Mucosa of gallbladder (tissue), 1 donor: Measurements from ENCODE around the gene MTMR12. TPM values are rescaled to one million over a fixed set of nuclear protein-coding genes. Genes with fewer than 3 reads are reported as not detected.

Experiments
- DNase-seq: peaks from one replicate; pipeline ENCODE4 v3.0.0-alpha.2; 2020; ENCODE audit warnings: low spot score
- total RNA-seq: library from RNA; stranded (reverse); gene quantifications from one replicate; pipeline ENCODE4 v1.2.1, GENCODE V29; 2021
- donor health status: DM: no; HTN: no; CAD: no.

The MTMR12 gene
- total RNA-seq, 1 donor from 2014 or later: 40.8 TPM

DNA sequence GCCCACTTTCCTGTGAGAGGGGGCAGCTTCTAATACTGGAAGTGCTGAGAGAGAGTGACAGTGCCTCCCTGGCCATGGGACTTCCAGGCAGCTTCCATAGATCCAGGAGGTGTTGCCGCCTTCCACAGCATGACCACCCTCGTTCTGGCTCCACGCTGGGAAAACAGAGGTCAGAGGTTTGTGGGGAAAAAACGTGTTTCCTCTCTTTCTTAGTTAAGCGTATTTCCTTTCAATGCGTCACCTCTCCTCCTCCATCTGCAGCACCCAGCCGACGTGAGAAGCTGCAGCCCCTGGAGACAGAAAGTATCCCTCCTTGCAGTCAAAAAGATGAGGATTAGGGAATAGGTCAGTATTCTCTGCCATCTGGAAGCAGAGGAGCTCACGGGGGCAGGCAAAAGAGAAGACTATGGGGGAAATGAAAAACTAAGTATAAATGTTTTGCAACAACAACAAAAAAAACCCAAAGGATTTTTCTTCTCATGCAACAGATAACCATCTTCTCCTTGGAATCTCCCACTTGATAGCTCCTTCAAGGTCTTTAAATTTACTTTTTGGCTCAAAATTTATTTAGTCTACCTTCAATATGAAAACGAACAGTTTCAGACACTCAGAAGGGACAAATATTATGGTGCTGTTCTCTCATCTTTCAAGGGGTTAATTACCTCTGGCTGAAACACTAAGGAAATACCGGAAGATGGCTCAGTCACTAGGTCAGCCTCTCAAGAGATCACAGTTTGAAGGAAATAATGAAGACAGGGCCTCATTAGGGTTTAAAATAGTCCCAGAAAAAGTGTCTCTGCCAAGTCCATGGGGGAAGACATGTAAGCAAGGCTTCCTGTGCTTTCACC is 38.0 kb downstream of the MTMR12 start:
- no peak for DNase-seq

DNA sequence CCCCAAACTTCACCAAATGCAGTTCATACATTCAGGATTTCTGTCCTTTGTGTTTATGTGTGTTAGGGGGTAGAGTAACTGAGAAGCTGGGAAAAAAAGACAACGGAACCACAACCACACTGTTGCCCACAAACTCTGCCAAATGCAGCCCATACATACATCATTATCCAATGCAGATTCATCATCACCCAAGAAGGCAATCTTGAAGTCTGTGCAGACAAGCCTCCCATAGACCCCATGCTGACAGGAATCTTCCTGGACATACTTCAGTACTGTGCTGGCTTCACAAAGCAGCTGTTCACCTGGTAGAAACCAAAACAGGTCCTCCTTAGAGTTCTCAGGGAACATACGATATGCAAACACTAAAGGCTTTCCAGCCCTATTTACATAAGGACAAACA is 38.9 kb downstream of the MTMR12 start:
- DNase-seq: no peak

DNA sequence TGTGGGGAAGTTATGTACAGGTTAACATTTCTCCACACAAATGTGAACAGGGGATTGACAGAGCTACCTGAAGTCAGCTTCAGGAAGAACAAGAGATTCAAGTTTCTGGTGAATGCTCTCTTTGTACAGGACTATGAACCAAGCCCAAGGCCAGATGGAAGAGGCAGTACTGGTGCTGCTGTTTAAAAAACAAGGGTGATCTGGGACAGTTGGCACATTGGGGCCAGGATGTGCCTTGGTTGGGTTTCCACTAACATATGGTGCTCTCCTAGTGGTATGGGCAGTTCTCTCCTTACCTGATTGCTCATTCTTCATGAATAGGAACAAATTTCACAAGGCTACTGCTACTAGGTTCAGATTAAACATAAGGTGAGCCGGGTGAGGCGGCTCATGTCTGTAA is 40.0 kb downstream of the MTMR12 start:
- no peak for DNase-seq

DNA sequence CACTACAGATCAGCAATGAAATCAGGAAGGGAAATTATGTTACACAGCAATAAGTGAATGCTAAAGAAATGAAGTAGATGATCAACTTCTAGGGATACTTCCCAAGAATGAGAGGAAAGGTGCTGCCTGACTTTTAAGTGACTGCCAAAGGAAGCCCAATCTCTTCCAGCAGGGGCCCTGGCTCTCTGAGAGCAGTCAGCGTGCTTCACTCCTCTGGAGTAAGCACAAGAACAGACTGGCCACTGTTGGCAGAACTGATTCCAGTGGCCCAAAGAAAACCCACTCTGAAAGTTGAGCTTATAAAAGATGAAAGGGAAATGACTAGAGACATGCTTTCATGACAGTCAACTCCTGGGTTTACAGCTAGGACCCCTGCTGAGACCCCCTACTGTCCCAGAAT is 41.8 kb downstream of the MTMR12 start:
- no peak for DNase-seq

DNA sequence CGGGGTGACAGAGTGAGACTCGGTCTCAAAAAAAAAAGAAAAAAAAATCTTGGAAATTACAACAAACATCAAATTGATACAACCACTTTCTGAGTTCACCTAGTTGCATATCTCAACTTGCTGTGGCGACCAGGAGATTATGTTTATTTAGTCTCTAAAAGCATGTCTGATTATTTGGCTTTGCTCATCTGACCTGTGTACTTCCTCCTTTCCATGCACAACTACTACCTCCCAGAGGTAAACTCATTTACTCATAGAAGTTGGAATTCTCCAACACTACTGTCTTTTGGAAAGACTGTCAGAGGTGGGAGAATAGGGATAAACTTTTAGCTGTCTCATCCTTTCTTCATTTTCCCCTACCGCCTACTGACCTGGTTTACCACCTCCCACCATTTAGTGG is 42.6 kb downstream of the MTMR12 start:
- no peak for DNase-seq

DNA sequence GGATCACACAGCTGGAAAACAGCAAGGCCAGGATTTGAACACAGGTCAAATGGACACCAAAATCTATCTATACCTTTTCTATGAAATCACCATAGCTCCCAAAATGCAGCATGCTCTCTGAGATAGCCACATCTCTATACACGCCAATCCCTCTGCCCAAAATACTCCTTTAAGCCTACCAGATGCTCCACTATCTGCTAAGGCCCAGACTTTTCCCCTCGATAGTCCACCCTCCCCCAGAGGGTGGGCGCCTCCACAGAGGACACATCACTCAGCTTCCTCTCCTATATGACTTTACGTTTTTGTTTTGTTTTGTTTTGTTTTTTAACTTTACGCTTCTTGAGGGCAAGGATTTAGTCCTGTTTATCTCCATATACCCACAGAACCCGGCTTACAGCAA is 46.8 kb downstream of the MTMR12 start:
- no peak for DNase-seq

DNA sequence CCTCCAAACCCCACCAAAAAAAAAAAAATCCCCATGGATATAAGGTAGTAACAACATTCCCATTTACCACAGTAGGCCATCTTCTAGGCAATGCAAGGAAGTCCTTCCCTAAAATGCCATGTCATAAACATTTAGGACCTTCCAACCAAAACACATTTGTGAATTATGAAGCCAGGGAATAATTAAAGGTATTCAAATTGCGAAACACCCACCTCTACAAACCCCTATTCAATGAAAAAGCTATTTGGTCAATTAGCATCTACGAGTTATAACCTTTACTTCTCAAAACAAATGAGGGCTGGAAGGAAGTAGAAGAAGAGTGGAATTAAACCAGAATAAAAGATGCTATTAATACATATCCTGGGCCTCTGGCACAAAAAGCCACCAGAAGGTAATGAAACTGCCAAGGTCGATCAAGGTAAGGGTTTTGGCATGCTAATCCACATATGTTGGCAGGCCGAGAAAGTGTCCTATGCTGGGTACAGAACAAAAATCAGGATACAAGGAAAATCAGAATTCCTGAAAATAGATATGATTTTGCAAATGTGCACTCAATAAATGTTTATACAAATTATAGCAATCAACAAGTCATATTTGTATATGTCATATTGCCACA is 47.7 kb downstream of the MTMR12 start:
- no peak for DNase-seq

DNA sequence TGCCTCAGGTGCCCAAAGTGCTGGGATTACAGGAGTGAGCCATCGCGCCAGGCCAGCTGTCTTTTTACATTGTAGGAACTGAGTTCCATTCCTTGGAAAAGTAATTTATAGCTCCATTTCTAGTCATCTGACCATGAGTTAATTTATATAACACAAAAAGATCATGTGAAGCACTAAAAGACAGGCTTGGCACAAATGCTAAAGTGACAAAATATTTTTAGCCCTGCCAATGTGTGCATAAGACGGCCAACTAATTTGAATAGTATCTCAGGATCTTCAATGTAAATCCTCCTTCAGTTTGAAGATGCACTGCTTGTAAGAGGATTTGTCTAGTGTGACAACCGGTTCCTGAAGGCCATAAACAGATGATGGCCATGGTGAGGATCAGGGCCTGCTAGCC is 49.1 kb downstream of the MTMR12 start:
- no peak for DNase-seq

DNA sequence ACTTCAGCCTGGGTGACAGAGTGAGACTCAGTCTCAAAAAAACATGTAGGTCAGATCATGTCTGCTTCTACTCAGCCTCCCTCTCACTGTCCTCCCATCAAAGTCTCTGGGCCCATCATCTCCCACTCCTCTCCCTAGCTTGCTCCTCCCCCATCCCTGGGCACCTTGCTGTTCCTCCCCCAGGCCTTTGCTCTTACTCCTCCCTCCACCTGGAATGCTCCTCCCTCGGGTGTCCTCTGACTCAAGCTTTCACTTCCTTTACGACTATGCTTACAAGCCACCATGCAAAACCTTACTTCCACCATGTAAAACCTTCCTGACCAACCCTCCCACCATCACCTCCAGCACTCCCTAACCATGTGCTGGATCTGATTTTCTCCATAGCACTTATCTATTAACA is 51.5 kb downstream of the MTMR12 start:
- no peak for DNase-seq

DNA sequence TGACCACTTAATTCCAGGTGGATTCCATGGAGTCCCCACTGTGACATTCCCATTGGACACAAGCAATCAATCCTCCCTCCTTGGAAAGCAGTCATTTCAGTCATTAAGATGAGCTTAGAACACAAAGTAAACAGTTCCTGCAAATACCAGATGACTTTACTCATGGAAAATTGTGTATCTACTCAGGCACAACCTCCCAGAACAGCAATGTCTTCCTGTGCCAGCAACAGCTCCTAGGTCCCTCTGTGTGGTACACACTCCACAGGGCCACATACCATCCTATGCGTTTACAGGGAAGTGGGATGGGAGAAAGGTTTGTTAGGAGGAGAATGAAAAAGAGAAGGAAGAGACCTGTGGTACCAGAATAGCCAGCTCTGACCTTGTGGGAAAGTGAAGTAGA is 53.7 kb downstream of the MTMR12 start:
- DNase-seq: no peak

DNA sequence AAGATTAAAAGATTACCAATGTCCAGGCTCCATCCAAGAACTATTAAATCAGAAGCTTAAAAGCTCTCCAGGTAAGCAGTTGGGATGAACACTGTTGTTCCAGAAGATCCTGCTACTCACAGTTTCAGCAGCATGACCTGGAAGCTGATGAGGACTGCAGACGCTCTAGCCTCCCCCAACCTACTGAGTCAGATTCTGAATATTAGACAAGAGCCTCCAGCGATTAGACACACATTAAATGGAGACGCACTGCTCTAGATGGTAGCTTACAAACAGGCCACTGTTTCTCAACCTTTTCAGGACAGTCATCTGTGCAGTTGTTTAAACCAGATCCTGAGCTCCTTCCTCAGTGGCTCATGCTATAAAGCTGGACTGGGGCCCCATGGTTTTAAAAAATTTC is 54.3 kb downstream of the MTMR12 start:
- no peak for DNase-seq

DNA sequence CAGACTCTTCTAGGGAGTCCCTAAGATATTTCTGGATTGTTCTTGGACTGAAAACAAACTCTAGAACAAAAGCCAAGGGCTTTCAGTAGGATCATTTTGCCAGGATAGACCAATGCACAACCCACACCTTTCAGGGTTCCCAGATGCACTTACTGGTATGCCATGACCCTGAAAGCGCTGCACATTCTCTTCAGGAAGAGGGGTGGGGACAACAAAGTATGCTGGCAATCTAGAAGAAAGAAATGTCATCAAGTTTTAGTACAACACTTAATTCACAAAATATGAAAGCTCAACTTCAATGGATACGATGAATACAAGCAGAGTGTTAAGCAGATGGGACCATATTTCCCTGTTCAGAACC is 57.2 kb downstream of the MTMR12 start:
- no peak for DNase-seq

DNA sequence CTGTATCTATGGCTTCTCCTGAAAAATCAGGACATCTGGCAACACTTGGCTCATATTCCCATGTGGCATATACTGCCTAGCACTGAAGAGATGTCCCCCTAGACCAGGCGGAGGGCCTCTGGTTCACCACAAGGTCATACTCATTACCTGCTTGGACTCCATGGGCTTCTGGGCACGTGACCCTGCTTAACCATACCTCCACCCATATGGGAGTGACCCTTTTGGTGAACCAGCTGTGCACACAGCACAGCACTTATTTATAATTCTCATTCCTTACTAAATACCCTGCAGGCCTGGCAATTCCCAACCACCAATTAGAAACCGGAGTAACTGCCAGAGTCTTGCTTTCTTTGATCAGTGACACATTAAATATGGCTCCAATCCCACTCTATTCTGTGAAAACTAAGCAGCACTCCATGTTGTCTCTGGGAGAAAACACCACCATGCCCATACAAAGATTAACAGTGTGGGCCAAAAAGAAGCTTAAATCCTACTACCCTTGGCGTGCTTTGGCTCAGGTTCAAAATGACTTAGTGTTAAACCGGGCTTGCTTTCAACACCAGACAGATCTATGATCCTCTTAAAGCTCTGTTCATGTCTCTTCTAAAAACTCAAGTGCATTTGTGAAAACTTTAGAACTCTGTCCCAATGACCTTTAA is 57.7 kb downstream of the MTMR12 start:
- DNase-seq: no peak

DNA sequence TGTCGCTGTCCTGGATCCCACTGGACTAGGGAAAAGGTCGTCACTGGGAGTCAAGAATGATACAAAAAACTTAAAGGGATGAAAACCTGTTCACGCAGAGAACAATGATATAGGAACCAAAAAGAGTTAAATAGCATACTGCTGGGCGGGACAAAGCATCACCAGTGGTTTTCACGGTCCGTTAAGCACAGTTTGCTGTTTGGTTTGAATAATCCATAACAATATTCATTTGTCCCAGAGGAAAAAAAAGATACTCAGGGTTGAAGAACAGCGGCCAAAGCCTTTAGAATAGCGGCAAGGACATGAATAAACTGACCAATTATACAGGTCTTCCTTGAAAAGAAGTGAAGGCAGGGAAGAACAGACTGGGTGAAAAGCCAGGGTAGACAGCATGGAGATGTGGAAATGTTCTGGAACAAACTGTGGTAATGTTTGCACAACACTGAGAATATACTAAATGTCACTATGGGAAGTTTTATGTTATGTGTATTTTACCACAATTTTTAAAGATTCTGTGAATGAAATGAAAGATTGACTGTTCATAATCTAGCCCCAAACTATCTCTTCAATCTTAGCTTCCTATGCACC is 60.8 kb downstream of the MTMR12 start:
- DNase-seq: no peak

DNA sequence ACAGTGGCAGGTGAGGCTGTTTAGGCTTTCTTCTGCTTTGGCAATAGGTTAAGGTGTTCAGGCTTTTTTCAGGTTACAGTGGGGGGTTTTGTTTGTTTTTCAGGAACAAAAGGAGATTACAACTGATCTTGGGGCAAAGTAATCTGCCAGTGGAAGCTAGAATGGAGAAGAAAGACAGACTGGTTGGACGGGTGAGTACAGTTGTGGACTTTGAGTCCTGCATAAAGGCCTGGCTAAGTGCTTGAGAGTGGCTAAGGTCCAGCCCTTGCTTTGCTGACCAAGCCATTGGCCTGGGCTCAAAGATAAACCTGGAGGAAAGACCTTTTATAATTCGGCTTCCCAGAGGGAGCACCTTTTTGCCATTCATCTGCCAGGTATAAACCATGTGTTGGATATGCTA is 63.1 kb downstream of the MTMR12 start:
- peak; percentile 70 for DNase-seq

DNA sequence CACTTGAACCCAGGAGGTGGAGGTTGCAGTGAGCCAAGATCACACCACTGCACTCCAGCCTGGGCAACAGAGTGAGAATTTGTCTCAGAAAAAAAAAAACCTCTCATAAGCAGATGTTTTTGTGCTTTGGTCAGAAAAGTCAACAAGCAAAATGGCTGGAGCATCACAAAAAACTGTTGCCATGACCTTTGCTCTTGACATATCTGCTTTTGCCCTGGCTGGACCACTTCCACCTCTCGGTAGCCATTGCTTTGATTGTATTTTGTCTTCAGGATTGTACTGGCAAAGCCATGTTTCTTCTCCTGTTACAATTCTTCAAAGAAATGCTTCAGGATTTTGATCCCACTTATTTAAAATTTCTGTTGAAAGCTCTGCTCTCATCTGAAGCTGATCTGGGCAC is 67.0 kb downstream of the MTMR12 start:
- no peak for DNase-seq

DNA sequence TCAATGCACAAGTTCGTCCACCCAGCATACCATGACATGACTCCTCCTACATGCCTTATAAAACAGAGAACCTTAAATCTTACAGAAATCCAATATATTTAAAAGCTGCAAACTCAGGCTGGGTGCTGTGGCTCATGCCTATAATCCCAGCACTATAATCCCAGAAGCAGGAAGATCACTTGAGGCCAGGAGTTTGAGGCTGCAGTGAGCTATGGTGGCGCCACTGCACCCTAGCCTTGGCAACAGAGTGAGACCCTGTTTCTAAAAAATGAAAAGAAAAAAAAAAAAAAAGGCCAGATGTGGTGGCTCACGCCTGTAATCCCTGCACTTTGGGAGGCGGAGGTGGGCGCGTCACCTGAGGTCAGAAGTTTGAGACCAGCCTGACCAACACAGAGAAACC is 68.7 kb downstream of the MTMR12 start:
- DNase-seq: no peak

DNA sequence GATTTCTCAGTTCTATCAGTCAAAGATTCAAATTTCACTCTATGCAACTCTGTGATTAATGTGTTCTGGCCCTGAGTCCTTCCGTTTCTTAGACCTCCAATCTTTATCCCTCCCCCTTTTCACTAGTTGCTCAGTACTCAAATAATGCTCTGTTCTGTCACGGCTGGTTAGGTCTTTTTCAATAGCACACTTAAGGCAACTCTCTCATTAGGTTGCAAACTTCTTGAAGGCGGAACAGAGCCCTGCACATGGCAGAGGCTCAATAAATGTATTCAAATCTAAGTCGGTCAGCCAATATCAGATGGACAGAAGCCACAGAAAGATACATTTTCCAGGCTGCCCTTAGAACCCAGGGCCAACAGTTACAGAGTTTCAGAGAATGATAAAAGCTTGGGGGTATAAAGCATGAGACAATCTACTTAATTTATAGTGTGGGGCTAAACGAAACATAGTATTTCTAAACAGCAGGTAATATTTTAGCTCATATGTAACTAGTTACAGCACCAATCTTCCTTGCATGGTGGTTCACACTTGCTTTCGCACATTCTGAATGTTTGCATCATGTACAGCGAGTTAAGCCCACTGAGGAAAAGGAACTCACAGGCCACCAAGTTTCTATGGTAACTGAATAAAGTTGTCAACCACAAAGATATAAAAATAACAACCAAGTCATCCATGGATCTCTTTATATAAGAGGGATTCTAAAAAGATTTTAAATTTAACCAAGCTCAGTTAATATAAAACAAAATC is 71.5 kb downstream of the MTMR12 start:
- no peak for DNase-seq

DNA sequence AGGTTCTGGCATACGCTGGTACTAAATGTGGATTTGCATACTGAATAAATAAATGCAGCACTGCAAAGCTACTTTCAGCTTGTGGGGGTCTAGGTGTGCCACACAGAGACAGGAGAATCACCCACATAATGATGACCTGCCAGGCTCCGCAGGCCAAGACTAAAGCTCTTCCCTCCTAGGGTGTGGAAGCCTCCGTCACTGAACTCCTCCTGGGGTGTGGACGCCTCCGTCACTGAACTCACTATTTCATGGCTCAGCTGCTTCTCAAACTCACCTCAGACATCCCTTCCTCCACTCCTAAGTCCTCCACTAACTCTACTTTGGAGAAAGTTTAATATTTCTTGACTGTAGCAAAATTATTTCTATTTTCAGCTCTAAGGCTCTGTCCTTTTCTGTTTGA is 73.4 kb downstream of the MTMR12 start:
- DNase-seq: no peak

DNA sequence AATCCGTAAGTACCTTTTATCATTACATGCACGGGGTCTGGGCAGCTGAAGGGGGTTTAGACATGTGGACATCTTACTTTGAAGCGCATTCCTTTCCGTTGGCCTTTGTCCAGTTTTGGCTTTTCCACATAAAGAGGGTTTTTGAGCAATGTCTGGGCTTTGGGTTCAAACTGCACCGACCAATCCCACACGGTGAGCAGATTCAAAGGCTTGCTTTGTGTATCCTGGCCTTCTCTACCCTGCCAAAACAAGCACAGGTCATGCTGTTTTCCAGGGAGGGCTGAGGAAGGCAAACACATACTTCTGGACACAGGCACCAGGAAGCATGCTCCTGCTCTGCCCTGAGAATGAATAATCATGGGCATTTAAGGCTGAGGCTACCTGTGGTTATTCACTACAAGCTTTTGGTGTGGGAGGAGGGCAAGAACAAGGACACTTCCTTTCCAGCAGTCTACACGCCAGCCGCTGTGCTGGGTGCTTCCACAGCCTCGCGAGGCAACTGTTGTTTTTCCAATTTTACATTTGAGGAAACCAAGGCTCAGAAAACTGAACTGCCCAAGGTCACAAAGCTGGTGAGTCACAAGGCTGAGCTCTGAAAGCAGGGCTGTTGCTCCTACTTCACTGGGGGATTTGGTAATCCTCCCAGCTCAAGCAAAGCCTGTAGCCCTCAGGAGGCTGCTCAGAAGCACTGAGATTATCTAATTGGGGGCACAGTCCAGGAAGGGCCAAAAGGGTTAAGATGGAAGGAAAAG is 78.9 kb downstream of the MTMR12 start:
- DNase-seq: peak; percentile 60

DNA sequence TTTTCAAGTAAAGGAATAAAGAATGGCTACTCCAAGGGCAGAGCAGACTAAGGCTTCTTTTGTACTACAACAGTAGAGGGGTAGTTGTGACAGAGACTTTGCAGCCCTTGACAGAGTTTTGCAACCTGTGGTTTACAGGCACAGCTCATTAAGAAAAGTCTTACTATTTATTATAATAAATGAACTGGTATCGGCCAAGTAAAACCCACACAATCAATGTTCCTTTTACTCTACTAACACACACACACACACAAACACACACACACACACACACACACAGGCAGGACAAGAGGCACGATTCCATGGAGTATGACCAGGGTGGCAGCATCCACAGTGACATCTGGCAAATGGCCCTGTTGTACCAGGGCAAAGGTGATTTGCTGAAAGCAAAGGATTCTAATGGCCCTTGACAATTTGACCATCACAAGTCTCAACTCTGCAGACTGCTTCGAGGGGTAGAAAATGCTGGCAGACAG is 79.5 kb downstream of the MTMR12 start:
- DNase-seq: peak; percentile 61
